HK-2 (cell line): ENCODE data around the gene SMIM28.

Experiments used
- DNase-seq: peaks from one replicate; pipeline ENCODE4 v3.0.0-alpha.2; 2018; ENCODE audit not compliant: unreplicated experiment

The SMIM28 gene

GRCh38 chr6:138374230-138374629 is 3.5 kb upstream of the SMIM28 start:
- no peak for DNase-seq

- DNase-seq: no peak
Measured at GRCh38 chr6:138374815-138375214, 2.9 kb upstream of the SMIM28 start.

- DNase-seq: no peak
Measured at GRCh38 chr6:138377042-138377441, 663 bp upstream of the SMIM28 start.

- DNase-seq: no peak
Measured at GRCh38 chr6:138378463-138378862, 758 bp downstream of the SMIM28 start.

GRCh38 chr6:138382498-138383265 is 5.0 kb downstream of the SMIM28 start:
- DNase-seq: no peak

- DNase-seq: no peak
Measured at GRCh38 chr6:138383776-138384175, 6.1 kb downstream of the SMIM28 start.

- DNase-seq: no peak
Measured at GRCh38 chr6:138386897-138387296, 9.2 kb downstream of the SMIM28 start.

- DNase-seq: no peak
Measured at GRCh38 chr6:138387577-138388368, 10.1 kb downstream of the SMIM28 start.

GRCh38 chr6:138389551-138389950 is 11.8 kb downstream of the SMIM28 start:
- DNase-seq: no peak

GRCh38 chr6:138393871-138394783 is 16.4 kb downstream of the SMIM28 start:
- DNase-seq: no peak

GRCh38 chr6:138396709-138397108 is 19.0 kb downstream of the SMIM28 start:
- no peak for DNase-seq

GRCh38 chr6:138397128-138398122 is 19.7 kb downstream of the SMIM28 start:
- DNase-seq: no peak

- no peak for DNase-seq
Measured at GRCh38 chr6:138400326-138400725, 22.6 kb downstream of the SMIM28 start.

- no peak for DNase-seq
Measured at GRCh38 chr6:138401960-138402837, 24.5 kb downstream of the SMIM28 start.

GRCh38 chr6:138402838-138403187 is 25.1 kb downstream of the SMIM28 start:
- no peak for DNase-seq

GRCh38 chr6:138403324-138403800 is 25.7 kb downstream of the SMIM28 start:
- DNase-seq: peak; percentile 49

- peak; percentile 95 for DNase-seq
Measured at GRCh38 chr6:138403801-138404665, 26.3 kb downstream of the SMIM28 start, which contains the start of gene HEBP2. TSS of gene HEBP2 (plus strand) at chr6:138404223. CDS start at chr6:138404496, 273 bp downstream.

GRCh38 chr6:138404666-138405337 is 27.1 kb downstream of the SMIM28 start:
- DNase-seq: no peak
